ENCODE data around the gene DENND11.

Gene DENND11

DNA sequence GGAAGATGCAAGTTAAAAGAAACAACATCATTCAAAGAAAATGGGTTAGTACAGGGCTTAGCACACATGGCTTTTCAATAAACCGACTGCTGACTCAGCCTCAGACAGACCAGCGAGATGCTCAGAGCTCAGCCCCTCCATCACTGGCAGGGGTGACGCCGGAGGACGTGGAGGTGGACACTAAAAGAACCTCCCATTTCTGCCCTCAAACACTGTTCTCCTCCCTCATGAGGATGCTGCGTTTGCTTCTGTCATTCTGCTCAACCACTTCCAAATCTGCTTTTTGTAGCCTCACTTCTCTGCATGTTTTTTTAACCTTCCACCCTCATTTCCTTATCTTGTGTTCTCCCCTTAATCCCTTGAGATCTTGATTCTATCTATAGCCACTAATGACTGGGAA lies 15.3 kb downstream of the DENND11 start:
- CTCF ChIA-PET = no interaction called here
- no peak for DNase-seq
- peaks cover 2% of the 10 kb centered on the region for H3K4me1 Mint-ChIP-seq
- H3K36me3 Mint-ChIP-seq = peaks cover 26% of the 10 kb centered on the region
- H3K27ac Mint-ChIP-seq = no peak overlapping the region
- no peaks in the 10 kb centered on the region for H3K9me3 Mint-ChIP-seq
- no peak overlapping the region for H3K4me3 Mint-ChIP-seq
- H3K27me3 Mint-ChIP-seq = no peaks in the 10 kb centered on the region

DNA sequence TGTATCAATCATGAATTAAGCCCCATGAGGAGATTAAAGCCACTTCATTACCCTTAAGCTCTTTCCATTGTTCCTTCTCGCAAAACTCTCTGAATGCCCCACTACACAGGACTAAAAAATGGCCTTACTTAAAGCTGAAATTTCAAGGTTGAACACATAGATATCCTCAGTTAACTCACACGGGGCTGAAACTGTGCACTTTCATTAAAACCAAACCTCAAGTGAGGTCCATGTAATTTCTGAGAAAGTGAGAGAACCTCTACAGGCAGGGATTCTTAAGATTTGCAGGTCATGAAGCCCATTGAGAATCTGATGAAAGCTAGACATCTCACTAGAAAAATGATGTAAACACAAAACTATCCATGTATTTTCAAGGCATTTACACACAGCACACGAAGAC lies 15.9 kb downstream of the DENND11 start:
- no peak for DNase-seq
- H3K27me3 Mint-ChIP-seq = no peaks in the 10 kb centered on the region
- peaks cover 31% of the 10 kb centered on the region for H3K36me3 Mint-ChIP-seq
- no peaks in the 10 kb centered on the region for H3K9me3 Mint-ChIP-seq
- no peak overlapping the region for H3K27ac Mint-ChIP-seq
- CTCF ChIA-PET = interaction anchor here (0.8 kb wide), 1 partner anchor 14 kb away, joined by 4 read pairs; no protein-coding TSS in a partner anchor
- H3K4me3 Mint-ChIP-seq = no peak overlapping the region
- peaks cover 2% of the 10 kb centered on the region for H3K4me1 Mint-ChIP-seq

DNA sequence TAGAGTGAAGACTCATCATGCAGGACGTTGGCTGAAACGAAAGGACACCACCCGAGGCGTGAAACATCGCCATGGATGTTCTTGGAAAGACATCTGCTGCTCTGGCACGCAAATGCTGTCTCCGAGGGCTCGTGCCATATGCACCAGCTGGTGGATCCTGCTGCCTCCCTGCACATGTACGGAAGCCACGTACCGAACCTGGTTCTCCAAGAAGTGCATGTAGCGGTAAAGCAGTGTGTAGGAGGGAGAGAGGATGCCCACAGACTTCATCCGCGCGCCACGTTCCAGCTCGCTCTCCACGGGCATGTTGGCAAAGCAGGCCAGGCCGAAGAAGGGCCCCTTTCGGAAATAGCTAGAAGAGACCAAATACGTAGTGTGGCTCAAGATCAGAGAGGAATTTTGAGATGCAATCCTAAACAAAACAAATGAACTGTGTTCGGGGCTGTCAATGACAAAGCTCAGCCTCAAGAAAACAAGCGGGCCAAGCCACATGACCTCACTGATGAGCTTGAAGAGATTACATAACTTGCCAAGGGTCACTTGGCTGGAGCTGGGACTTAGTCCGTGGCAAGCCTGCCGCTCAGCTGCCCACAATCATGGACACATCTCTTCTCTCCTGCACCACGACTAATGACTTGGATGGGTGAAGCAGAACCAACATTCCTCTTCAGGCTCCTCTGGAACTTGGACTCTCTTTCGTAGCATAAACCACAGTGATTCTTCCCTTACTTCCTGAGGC lies 16.5 kb downstream of the DENND11 start:
- CTCF ChIA-PET = interaction anchor here (0.8 kb wide), 1 partner anchor 15 kb away, joined by 4 read pairs; no protein-coding TSS in a partner anchor
- DNase-seq = no peak
- Mint-ChIP-seq H3K4me3 (no peak overlapping the region), H3K27ac (no peak overlapping the region), H3K4me1 (peaks cover 2% of the 10 kb centered on the region), H3K27me3 (no peaks in the 10 kb centered on the region), H3K36me3 (peaks cover 38% of the 10 kb centered on the region), H3K9me3 (no peaks in the 10 kb centered on the region)

DNA sequence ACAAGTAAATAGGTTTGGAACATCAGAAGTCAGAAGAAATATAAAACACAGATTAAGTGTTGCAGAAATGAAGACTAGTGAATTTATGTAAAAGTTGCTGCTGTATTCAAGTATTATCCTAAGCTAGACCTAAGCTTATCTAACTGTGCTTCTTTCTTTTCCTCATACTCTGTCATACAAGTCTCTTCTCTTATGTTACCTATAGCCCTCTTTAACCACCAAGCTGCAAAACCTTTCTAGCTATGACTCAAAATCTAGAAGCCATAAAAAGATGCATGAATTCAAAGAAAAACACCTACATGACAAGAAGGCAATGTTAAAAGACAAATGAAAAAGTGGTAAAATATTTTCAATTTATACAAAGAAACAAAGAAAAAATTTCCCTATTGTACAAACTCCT lies 23.0 kb downstream of the DENND11 start:
- H3K9me3 Mint-ChIP-seq = no peaks in the 10 kb centered on the region
- H3K4me3 Mint-ChIP-seq = no peak overlapping the region
- peaks cover 33% of the 10 kb centered on the region for H3K36me3 Mint-ChIP-seq
- CTCF ChIA-PET = interaction anchor here (0.9 to 1.3 kb wide), 3 partner anchors 17 to 30 kb away, joined by 3 to 4 read pairs (median 4); no protein-coding TSS in a partner anchor
- H3K27me3 Mint-ChIP-seq = no peaks in the 10 kb centered on the region
- no peak overlapping the region for H3K27ac Mint-ChIP-seq
- peaks cover 36% of the 10 kb centered on the region for H3K4me1 Mint-ChIP-seq
- no peak for DNase-seq

DNA sequence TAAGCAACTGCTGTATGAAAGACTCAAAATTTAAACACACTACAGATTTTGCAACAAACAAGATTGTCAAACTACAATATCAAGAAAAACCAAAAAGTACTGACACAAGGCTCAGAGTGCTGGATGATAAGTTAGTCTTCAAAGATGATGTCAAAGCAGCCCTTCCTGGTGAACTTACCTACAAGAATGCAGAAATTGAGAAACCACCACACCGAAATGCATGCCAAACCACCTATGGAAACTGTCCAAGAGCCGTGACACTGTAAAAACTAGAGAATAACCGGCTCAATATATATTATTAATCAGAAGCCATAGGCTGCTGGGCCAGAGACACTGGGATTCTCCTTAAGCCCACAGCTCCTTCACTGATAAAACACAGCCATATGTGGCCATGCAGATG lies 25.3 kb downstream of the DENND11 start:
- Mint-ChIP-seq H3K27me3 (no peaks in the 10 kb centered on the region), H3K36me3 (peaks cover 32% of the 10 kb centered on the region), H3K9me3 (no peaks in the 10 kb centered on the region), H3K27ac (peak overlapping the region; percentile 28), H3K4me3 (no peak overlapping the region), H3K4me1 (peaks cover 36% of the 10 kb centered on the region)
- CTCF ChIA-PET = interaction anchor here (1.2 to 4.7 kb wide), 2 partner anchors 22 to 61 kb away, joined by 3 to 26 read pairs; partner anchors contain the start of gene SSBP1
- no peak for DNase-seq

DNA sequence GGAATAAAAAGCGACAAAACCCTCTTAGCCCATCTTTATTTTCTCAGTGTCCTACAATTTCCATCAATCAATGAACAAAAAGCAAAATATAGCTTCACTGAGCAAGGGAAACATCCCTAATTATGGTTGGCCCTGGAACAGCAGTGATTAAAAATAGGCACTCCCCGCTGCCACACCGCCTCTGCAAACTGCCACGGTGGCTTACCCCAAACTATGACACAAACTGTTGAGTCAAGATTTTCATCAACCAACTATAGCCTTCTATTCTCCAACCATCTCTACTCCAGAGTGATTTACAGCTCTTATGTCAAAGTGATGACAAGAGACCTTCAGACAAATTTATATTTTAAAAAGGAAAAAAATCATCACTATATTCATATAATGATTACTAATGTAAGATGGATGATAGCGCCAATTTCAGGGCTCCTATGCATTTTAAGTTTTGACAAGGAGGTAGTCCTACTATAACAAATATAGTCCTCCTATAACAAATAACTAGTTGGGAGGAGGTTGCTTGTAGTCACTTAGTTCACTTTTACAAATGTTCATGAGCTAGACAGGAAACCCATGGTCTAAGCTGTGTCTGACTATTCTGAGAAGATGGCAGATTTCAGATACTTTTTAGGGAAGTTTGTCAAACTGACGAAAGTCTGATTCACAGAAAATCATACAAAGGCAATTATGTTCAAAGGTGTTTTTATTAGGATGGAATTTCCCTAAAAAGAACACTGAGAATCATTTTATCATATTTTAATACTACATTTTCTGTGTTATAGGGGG lies 26.3 kb downstream of the DENND11 start:
- no peak overlapping the region for H3K27ac Mint-ChIP-seq
- H3K27me3 Mint-ChIP-seq = no peaks in the 10 kb centered on the region
- no peak for DNase-seq
- H3K4me1 Mint-ChIP-seq = peaks cover 36% of the 10 kb centered on the region
- H3K9me3 Mint-ChIP-seq = no peaks in the 10 kb centered on the region
- H3K4me3 Mint-ChIP-seq = no peak overlapping the region
- H3K36me3 Mint-ChIP-seq = peaks cover 28% of the 10 kb centered on the region
- CTCF ChIA-PET = interaction anchor here (1.2 to 4.7 kb wide), 5 partner anchors 14 to 61 kb away, joined by 3 to 26 read pairs (median 6); no protein-coding TSS in a partner anchor

DNA sequence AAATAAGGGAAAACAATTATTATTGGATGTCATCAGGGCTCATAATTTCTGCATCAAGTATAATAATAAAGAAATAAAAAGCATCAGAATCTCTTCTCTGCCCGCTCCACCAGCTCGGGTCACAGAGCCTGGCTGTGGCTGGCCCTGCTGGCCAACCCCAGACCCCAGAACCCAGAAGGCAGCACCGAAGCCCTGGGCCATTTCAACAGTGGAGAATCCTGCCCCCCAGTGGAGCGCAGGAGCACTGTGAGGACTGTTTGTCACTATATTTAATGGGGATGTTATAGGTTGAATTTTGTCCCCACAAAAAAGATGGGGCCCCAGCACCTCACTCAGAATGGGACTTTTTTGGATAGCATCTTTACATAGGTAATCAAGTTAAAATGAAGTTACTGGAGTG lies 27.3 kb downstream of the DENND11 start:
- no peak overlapping the region for H3K27ac Mint-ChIP-seq
- no peaks in the 10 kb centered on the region for H3K9me3 Mint-ChIP-seq
- CTCF ChIA-PET = interaction anchor here (1.5 to 4.7 kb wide), 4 partner anchors 13 to 63 kb away, joined by 5 to 26 read pairs (median 6); partner anchors contain the start of gene SSBP1
- no peak overlapping the region for H3K4me3 Mint-ChIP-seq
- peaks cover 33% of the 10 kb centered on the region for H3K4me1 Mint-ChIP-seq
- H3K27me3 Mint-ChIP-seq = no peaks in the 10 kb centered on the region
- peaks cover 20% of the 10 kb centered on the region for H3K36me3 Mint-ChIP-seq
- no peak for DNase-seq

DNA sequence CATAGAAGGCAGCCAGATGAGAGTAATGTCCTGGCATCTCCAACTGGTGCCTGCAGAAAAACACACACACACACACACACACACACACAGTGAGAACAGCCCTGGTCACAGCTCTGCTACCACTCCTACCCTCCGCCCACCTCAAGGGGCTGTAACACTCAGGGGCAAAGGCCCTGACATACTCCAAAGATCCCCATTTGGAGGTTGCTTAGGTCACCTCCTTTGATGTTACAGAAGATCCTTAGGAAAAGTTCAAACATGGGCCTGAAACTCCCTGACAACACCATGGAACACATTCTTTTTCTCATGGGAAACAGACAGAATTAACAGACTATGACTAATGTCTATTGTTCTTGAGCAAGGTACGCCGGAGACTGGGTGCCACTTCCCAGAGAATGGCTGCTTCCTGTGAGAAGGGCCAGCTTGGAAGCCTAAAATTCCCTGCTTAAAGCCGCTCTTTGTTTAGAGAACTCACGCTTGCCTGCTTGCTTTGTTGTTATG lies 27.7 kb downstream of the DENND11 start:
- Mint-ChIP-seq H3K27me3 (no peaks in the 10 kb centered on the region), H3K36me3 (peaks cover 20% of the 10 kb centered on the region), H3K4me3 (no peak overlapping the region), H3K27ac (peak overlapping the region; percentile 28), H3K4me1 (peaks cover 33% of the 10 kb centered on the region), H3K9me3 (no peaks in the 10 kb centered on the region)
- CTCF ChIA-PET = interaction anchor here (1.5 to 4.7 kb wide), 3 partner anchors 20 to 64 kb away, joined by 5 to 26 read pairs (median 6); partner anchors contain the start of gene SSBP1
- DNase-seq = no peak

DNA sequence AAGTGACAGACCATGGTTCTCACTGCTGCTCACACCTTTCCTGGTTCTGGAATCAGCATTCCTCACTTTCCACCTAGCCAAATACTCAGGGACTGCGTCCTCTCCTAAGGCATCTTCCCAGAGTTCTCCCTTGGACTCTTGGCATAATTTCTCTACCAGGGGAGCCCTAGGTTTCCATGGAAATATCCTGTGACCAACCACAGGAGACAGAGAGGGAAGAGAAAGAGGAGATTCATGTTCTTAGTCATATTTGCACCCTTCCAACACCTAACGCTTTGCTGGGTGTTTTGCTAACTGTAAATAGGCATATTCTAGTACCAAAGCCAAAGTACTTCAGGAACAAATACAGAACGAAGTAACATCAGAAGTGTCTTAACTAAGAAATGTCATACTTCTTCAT lies 28.6 kb downstream of the DENND11 start:
- no peak for DNase-seq
- H3K9me3 Mint-ChIP-seq = no peaks in the 10 kb centered on the region
- peaks cover 26% of the 10 kb centered on the region for H3K4me1 Mint-ChIP-seq
- CTCF ChIA-PET = interaction anchor here (0.9 to 4.7 kb wide), 3 partner anchors 14 to 65 kb away, joined by 3 to 26 read pairs (median 5); partner anchors contain the start of gene SSBP1
- H3K36me3 Mint-ChIP-seq = peaks cover 20% of the 10 kb centered on the region
- no peak overlapping the region for H3K4me3 Mint-ChIP-seq
- H3K27me3 Mint-ChIP-seq = no peaks in the 10 kb centered on the region
- H3K27ac Mint-ChIP-seq = no peak overlapping the region

DNA sequence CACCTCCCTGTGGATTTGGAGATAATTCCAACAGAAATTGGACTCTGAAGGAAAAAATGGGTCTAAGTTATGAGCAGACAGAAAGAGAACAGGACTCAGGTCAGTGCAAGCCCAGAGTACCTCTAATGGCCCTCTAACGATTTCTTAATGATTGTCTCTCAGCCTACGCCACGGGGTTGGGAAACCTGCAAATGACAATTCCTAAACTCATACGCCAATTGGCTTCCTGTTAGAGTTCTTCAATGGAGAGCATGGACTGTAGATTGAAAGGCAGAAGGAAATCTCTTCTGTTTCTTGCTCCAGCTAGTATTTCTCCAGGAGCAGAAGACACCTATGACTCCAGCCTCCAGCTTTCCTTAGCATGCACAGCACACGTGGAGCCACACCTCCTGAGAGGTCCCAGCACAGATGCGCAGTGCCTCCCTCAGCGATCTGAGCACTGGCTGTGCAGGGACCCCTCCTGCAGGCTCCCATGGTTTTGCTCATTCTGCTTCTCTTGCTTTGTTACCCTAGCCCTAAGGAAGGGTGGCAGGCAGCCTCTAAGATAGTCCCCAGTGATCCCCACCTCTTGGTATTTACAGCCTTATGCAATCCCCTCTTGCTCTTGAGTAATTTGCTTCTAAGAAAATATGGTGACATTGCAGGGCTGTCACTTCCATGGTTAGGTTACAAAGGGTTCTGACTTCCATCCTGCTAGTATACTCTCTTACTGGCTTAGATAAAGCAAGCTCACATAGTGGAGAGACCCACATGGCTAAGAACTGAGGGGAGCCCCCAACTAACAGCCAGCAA lies 30.1 kb downstream of the DENND11 start:
- H3K27me3 Mint-ChIP-seq = no peaks in the 10 kb centered on the region
- CTCF ChIA-PET = interaction anchor here (0.9 kb wide), 1 partner anchor 12 kb away, joined by 3 read pairs; no protein-coding TSS in a partner anchor
- H3K4me1 Mint-ChIP-seq = peaks cover 22% of the 10 kb centered on the region
- no peaks in the 10 kb centered on the region for H3K9me3 Mint-ChIP-seq
- no peak overlapping the region for H3K4me3 Mint-ChIP-seq
- no peak overlapping the region for H3K27ac Mint-ChIP-seq
- DNase-seq = no peak
- peaks cover 21% of the 10 kb centered on the region for H3K36me3 Mint-ChIP-seq

DNA sequence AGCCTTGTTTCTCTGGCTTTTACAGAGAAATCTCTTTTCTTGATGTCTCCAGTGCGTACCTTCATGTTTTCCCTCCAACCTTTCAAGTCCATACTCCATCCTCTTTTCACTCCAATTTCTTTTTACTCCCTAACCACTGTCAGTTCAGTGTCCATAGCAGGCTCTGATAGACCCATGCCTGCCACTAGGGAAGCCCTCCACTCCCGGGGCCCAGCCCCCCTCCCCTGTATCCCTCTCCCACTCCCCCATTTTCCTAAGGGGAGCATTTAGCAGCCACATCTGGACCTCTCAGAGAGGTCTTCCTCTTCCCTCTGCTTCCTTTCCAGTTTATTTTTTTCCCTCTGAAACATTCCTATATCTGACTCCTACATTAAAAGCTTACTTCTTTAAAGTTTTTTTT lies 33.1 kb downstream of the DENND11 start:
- CTCF ChIA-PET = no interaction called here
- Mint-ChIP-seq H3K4me1 (peaks cover 6% of the 10 kb centered on the region), H3K4me3 (no peak overlapping the region), H3K9me3 (no peaks in the 10 kb centered on the region), H3K27ac (no peak overlapping the region), H3K27me3 (no peaks in the 10 kb centered on the region), H3K36me3 (peaks cover 31% of the 10 kb centered on the region)
- no peak for DNase-seq

DNA sequence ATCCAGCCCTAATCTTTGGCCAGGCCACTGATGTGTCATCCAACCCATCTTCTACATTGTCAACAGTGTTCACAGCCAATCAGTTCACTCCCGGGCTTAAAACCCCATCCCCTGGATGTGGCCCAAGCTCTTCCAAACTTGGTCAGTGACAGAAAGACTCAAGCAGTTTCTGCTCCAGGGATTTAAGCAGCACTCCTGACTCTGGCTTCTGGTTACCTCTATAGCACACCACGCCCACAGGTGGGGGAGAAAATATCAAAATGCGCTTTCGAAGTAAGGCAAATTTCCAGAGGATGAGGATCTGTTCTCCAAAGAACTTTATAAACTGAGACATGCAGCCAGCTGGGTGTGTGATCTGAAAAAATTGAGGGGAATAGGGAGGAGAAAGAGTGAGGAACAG lies 35.9 kb downstream of the DENND11 start:
- no peak overlapping the region for H3K4me3 Mint-ChIP-seq
- H3K36me3 Mint-ChIP-seq = peaks cover 38% of the 10 kb centered on the region
- peaks cover 22% of the 10 kb centered on the region for H3K4me1 Mint-ChIP-seq
- CTCF ChIA-PET = interaction anchor here (0.5 to 2.1 kb wide), 2 partner anchors 12 to 70 kb away, joined by 3 to 7 read pairs; no protein-coding TSS in a partner anchor
- no peaks in the 10 kb centered on the region for H3K27me3 Mint-ChIP-seq
- H3K9me3 Mint-ChIP-seq = no peaks in the 10 kb centered on the region
- no peak overlapping the region for H3K27ac Mint-ChIP-seq
- no peak for DNase-seq

DNA sequence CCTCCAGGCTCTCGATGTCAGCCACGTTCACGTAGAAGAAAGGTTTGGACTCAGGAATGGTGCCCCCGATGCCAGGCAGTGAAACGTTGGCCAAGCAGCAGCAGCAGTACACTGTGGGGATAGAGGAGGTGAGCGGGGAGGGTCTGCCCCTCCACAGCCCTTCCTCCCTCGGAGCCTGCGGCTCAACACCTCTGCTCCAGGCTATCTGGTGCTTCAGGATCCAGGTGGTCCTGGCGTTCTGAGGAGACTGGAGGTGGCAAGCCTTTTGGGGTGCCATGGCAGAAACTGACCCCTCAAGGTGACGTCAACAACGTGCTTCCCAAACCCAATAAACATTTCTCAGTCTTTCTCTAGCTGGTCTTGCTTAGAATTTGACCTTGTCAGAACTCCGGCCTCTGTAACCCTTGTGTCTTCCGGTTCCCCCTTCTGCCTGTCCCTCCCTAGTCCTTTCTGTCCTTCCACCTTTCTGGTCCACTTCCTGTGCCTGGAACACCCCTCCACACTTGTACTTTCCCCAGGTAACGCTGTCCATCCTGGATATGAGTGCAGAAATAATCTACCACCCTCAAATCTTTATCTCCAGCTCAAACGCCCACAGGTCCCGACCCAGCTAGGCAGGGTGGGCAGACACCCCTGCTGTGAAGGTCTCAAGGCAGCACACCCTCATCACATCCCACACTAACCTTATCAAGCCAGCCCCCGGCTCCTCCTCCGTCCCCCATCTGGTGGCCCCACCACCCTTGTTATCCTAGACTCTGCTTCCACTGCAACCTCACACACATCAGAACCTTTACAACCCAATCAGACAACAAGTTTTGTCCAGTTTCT lies 36.5 kb downstream of the DENND11 start:
- Mint-ChIP-seq H3K9me3 (no peaks in the 10 kb centered on the region), H3K4me3 (no peak overlapping the region), H3K27me3 (no peaks in the 10 kb centered on the region), H3K27ac (no peak overlapping the region), H3K4me1 (peaks cover 24% of the 10 kb centered on the region), H3K36me3 (peaks cover 39% of the 10 kb centered on the region)
- no peak for DNase-seq
- CTCF ChIA-PET = interaction anchor here (0.5 to 2.1 kb wide), 2 partner anchors 11 to 70 kb away, joined by 3 to 7 read pairs; no protein-coding TSS in a partner anchor
